RWPE1 (cell line): ENCODE data around the gene ZNF345.

Experiments used
- CTCF ChIA-PET: fragments of 350-600 bp; sonication (Branson Sonifier 250); formaldehyde crosslinking; extraction: SDS; loops from one replicate; lab custom pipeline; 2021; lab: Yijun Ruan, JAX
- POLR2A ChIA-PET: fragments of 400-600 bp; formaldehyde crosslinking; extraction: SDS; loops from one replicate; lab custom pipeline; 2020; ENCODE audit warnings: antibody characterized with exemption; ENCODE audit not compliant: low non-redundant PET; lab: Yijun Ruan, JAX
- DNase-seq: peaks from one replicate; pipeline ENCODE4 v3.0.0; 2012; ENCODE audit warnings: low spot score
- H3K27ac ChIP-seq: fragments of 450-650 bp; 2 replicates; pipeline ENCODE4 v1.5.1; 2017
- CTCF ChIP-seq: fragments of 450-650 bp; conservative IDR thresholded peaks from 2 replicates; pipeline ENCODE4 v1.5.1; 2017; ENCODE audit warnings: low read depth, mild to moderate bottlenecking

ZNF345 gene

GRCh38 chr19:36850559-36851442 is at the start of gene ZNF345:
TSS of gene ZNF345 (plus strand) at chr19:36850876. CDS start at chr19:36876831, 25,955 bp downstream.
- CTCF ChIA-PET, result interaction anchor here (1.2 kb wide), 1 partner anchor 30 kb away, joined by 3 read pairs; no protein-coding TSS in a partner anchor

DNA sequence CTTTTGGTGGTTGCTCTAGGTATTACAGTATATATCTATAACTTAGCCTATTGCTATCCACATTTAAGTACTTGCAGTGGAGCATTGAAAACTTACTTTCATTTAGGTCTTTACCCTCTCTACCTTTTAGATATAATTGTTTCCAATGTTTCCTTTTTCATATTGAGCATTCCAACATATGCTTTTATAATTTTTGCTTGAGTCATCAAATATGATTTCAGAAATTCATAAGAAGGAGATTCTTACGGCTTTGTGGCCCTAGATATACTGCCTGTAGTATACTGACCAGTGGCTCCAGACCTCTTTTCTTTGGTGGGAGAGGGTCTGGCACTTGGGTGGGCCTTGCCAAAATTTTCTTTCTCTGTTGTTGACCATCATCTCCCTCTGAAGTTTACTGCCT is 45.3 kb upstream of the ZNF345 start:
- CTCF ChIA-PET, result interaction anchor here (0.5 to 0.6 kb wide), 2 partner anchors 26 to 231 kb away, joined by 3 to 5 read pairs; no protein-coding TSS in a partner anchor
- no peak for DNase-seq
- POLR2A ChIA-PET, result no interaction called here

More at GRCh38 chr19:36850559-36851442, at the start of gene ZNF345:
- peak; percentile 81 for DNase-seq
- peak within 1 kb of the TSS; percentile 75 for H3K27ac ChIP-seq
- TF ChIP-seq CTCF, result no peak
- POLR2A ChIA-PET, result interaction anchor here (0.9 to 1.3 kb wide), 2 partner anchors 13 to 367 kb away, joined by 3 to 4 read pairs; partner anchors contain the start of gene ZNF383

DNA sequence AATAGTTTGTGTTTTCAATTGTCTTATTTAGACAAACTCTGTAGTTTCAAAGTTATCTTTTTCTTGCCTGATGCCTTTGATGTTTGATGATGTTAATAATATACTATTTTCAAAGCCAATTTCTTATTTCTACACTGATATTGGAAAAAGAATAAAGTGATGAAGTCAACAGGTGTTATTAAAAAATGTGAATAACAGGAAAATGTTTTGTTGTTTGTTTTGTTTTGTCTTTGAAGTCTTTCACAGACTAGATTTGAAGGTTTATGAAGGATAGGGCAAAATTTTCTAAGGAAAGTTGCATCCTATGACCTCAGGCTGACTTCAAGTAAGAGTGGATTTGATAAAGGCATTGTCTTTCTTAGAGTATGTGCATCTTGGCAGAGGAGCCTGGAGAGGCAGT is 43.6 kb upstream of the ZNF345 start:
- no peak for DNase-seq
- H3K27ac ChIP-seq, result no peak overlapping the region
- CTCF ChIA-PET, result no interaction called here
- no peak for TF ChIP-seq CTCF
- POLR2A ChIA-PET, result no interaction called here

More for the DNA sequence above, 45.3 kb upstream of the ZNF345 start:
- no peak overlapping the region for H3K27ac ChIP-seq
- no peak for TF ChIP-seq CTCF

- POLR2A ChIA-PET, result no interaction called here
- DNase-seq, result no peak
- CTCF ChIA-PET, result no interaction called here
- no peak for TF ChIP-seq CTCF
- H3K27ac ChIP-seq, result no peak overlapping the region
These were observed 31.5 kb upstream of the ZNF345 start for GRCh38 chr19:36819130-36819630.

GRCh38 chr19:36821758-36822157 is 28.9 kb upstream of the ZNF345 start:
- TF ChIP-seq CTCF, result no peak
- CTCF ChIA-PET, result no interaction called here
- POLR2A ChIA-PET, result no interaction called here
- no peak overlapping the region for H3K27ac ChIP-seq
- DNase-seq, result no peak

DNA sequence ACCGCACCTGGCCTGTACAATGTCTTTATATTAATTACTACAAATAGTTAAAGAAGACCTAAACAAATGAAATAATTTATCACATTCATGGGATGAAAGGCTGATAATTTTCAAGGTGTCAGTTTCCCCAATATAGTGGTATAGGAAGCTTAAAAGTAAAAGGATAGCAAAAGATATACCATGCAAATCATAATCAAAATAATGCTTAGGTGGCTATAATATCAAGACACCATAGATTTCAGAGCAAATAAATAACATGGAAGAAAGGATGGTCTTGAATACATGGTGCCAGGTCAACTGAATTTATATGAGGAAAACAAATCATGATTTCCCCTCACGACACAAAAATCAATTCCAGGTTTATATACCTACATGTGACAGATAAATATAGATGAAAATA is 17.2 kb upstream of the ZNF345 start:
- ChIA-PET POLR2A (no interaction called here), CTCF (interaction anchor here (0.8 kb wide), 1 partner anchor 376 kb away, joined by 3 read pairs; no protein-coding TSS in a partner anchor)
- no peak overlapping the region for H3K27ac ChIP-seq
- no peak for TF ChIP-seq CTCF
- no peak for DNase-seq
